Pancreas (tissue), 10 donors: Measurements from ENCODE around the gene TAS2R5. TPM values are rescaled to one million over a fixed set of nuclear protein-coding genes. Genes with fewer than 3 reads are reported as not detected.
"Not testable (repeated sequence)": the region's sequence is repeated elsewhere in the genome, so short reads cannot be mapped to it uniquely, and the experiment has no call there.

ENCODE experiments used
- ATAC-seq, 4 donors: fragments of 200-7000 bp; cut with Tn5 transposase; one replicate each; pipeline versions ENCODE4 v1.8.0 to v1.9.1; 2020; ENCODE audit warnings: mild to moderate bottlenecking in 4 of 4, moderate library complexity in 4 of 4
- DNase-seq, 6 donors: peaks; one replicate each; pipeline ENCODE4 v3.0.0-alpha.2; 2020
- FAIRE-seq: peaks from 2 replicates; lab custom pipeline; 2012; peaks lifted over from hg19 to GRCh38; lab: Jason Lieb, UNC
- H3K27ac ChIP-seq, 4 donors: fragments of 200-600 bp; sonication (generic); 1 replicate in 3 of 4; 2 replicates in 1 of 4; pipeline versions ENCODE4 v1.5.0 to v1.8.0; 2020
- H3K27me3 ChIP-seq, 4 donors: fragments of 200-600 bp; one replicate each; pipeline ENCODE4 v1.8.0; 2021
- H3K36me3 ChIP-seq, 3 donors: fragments of 200-600 bp; sonication (generic) in 1 of 3; one replicate each; pipeline versions ENCODE4 v1.5.0 to v1.8.0; 2020 to 2021
- H3K4me1 ChIP-seq, 3 donors: fragments of 200-600 bp; one replicate each; pipeline ENCODE4 v1.8.0; 2021
- H3K4me3 ChIP-seq, 4 donors: fragments of 200-600 bp; sonication (generic) in 2 of 4; one replicate each; pipeline versions ENCODE4 v1.5.0 to v1.8.0; 2020 to 2021
- H3K9me3 ChIP-seq, 4 donors: fragments of 200-600 bp; one replicate each; pipeline ENCODE4 v1.8.0; 2021
- WGBS, 2 donors: extraction: QIAGEN DNeasy Blood & Tissue Kit; methylation state at CpG; one replicate each; pipeline ENCODE4 v1.1.7; 2013; 5-methylcytosine and 5-hydroxymethylcytosine counted together
- intact Hi-C, 3 donors: fragments of 100-400 bp; cut with DNase I; formaldehyde crosslinking; loops; one replicate each; pipeline versions ENCODE4 v1.11.1 to v1.14.2; 2022
- polyA plus RNA-seq, 2 donors: library from polyadenylated mRNA; stranded (reverse); fragments of 200-250 nt; gene quantifications; one replicate each; pipeline ENCODE4 v1.2.3, GENCODE V29; 2013
- total RNA-seq, 6 donors: library from RNA; stranded (reverse); fragmentation: NEBNext Ultra II Directional in 4 of 6; extraction: Animal tissue kit (Norgen Biotek cat#: 25700) in 4 of 6; gene quantifications; one replicate each; pipeline versions ENCODE4 v1.2.1 to v1.2.4, GENCODE V29; 2021 to 2023
- TF ChIP-seq, protein P1 (sequence below), 4 donors: fragments of 200-600 bp; sonication (generic) in 3 of 4; IDR thresholded peaks; one replicate each; pipeline versions ENCODE4 v1.5.0 to v1.8.0; 2021; ENCODE audit warnings: antibody characterized with exemption in 4 of 4
- donor health status: healthy with polysubstance abuse.
- donor health status: DM: no; HTN: no; CAD: no; lungs with moderate emphysema.
- donor health status: DM: no; HTN: no; CAD: no.
- donor health status: control.
- donor health status: control.
- donor health status: Bipolar disorder and iron deficiency.
- donor health status: DM: yes; HTN: yes; CAD: no.
- donor health status: DM: no; HTN: no; CAD: no.
- donor health status: DM: no; HTN: no; CAD: no.
- donor health status: DM: yes; HTN: yes; CAD: no.

Gene TAS2R5
- total and polyA plus RNA-seq, 8 donors = 0.22 to 0.87 (median 0.51) TPM

DNA sequence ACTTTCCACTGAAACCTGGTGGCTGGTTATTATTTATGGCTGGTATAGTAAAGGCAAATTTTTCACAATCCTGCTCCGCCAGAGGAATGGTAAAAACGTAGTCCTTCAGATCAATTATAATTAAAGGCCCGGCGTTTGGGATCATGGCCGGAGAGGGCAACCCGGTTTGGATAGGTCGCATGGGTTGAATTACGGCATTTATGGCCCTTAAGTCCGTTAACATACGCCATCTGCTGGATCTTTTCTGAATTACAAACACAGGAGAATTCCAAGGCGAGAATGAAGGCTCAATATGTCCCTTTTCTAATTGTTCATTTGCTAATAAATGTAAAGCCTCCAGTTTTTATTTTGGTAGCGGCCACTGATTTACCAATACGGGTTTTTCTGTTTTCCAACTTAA, 37.4 kb upstream of the TAS2R5 start:
- Histone ChIP-seq H3K4me1 (no peaks in the 10 kb centered on the region), H3K27me3 (no peaks in the 10 kb centered on the region), H3K4me3 (no peak overlapping the region), H3K9me3 (no peaks in the 10 kb centered on the region), H3K27ac (no peak overlapping the region), H3K36me3 (peaks cover 12 to 50% (median 32%) of the 10 kb centered on the region in 3 donors)
- no peak for FAIRE-seq
- intact Hi-C loops = no loop called here
- no peak for ATAC-seq
- DNase-seq = no peak
- 97 to 99% methylated on average over 13 of the region's 13 CpGs for WGBS, 2 donors
- TF ChIP-seq, protein P1, sequence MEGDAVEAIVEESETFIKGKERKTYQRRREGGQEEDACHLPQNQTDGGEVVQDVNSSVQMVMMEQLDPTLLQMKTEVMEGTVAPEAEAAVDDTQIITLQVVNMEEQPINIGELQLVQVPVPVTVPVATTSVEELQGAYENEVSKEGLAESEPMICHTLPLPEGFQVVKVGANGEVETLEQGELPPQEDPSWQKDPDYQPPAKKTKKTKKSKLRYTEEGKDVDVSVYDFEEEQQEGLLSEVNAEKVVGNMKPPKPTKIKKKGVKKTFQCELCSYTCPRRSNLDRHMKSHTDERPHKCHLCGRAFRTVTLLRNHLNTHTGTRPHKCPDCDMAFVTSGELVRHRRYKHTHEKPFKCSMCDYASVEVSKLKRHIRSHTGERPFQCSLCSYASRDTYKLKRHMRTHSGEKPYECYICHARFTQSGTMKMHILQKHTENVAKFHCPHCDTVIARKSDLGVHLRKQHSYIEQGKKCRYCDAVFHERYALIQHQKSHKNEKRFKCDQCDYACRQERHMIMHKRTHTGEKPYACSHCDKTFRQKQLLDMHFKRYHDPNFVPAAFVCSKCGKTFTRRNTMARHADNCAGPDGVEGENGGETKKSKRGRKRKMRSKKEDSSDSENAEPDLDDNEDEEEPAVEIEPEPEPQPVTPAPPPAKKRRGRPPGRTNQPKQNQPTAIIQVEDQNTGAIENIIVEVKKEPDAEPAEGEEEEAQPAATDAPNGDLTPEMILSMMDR (IDR thresholded peaks at IDR 0.05) = no peak

DNA sequence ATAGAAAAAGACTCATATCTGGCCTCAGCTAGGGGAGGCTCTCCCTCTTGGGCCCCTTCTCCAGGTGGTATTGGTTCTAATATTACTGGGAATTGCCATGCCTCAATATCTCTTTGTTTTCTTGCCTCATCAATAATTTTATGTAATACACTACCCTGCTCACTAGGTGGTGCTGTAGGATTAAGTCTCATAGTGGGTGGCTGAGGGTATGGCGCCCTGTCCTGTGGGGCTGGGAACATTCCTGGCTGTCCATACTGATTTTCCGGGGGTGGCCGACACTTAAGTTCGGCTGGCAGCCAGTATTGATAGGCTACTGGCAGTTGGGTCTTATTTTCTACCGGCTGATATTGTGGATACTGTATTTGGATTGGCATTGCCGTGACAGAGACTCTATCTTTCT, 35.1 kb upstream of the TAS2R5 start:
- peak in 2 of 4 donors; percentile 48 to 55 for ATAC-seq
- no peaks in the 10 kb centered on the region for H3K9me3 ChIP-seq
- peaks cover 12 to 39% (median 23%) of the 10 kb centered on the region in 3 donors for H3K36me3 ChIP-seq
- TF ChIP-seq, protein P1 (IDR thresholded peaks at IDR 0.05) = no peak
- intact Hi-C loops = no loop called here
- H3K27me3 ChIP-seq = no peaks in the 10 kb centered on the region
- no peaks in the 10 kb centered on the region for H3K4me1 ChIP-seq
- WGBS, 2 donors = 87 to 88% methylated on average over 6 of the region's 6 CpGs
- no peak overlapping the region for H3K27ac ChIP-seq
- FAIRE-seq = no peak
- H3K4me3 ChIP-seq = no peak overlapping the region
- no peak for DNase-seq

DNA sequence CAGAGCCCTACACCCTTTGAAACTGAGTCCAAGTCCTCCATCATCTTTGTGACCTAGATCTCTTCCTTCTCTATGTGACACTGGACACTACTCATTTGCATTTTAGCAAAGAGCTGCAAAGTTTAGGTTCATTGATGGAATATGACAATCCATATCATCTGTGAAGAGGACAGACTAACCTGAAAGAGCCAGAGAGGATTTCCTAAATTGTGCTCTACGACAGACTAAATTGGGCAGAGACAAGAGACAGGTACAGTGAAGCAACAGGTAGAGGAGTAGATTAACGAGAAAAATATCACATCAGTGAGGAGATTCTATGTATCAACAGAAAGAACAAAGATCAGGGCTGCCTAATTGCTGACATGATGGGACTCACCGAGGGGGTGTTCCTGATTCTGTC, 26.2 kb upstream of the TAS2R5 start, which contains the start of gene TAS2R3:
TSS of gene TAS2R3 (plus strand) at position 301 of the 400 bp plus-strand sequence. CDS start at position 363, 62 bp downstream.
- Histone ChIP-seq H3K36me3 (peaks cover 0 to 18% (median 0%) of the 10 kb centered on the region in 3 donors), H3K27ac (no peak within 1 kb of the TSS), H3K4me1 (no peaks in the 10 kb centered on the region), H3K27me3 (no peaks in the 10 kb centered on the region), H3K4me3 (no peak within 1 kb of the TSS), H3K9me3 (no peaks in the 10 kb centered on the region)
- ATAC-seq = no peak
- WGBS, 2 donors = 95 to 99% methylated on average over 3 of the region's 3 CpGs
- FAIRE-seq = no peak
- DNase-seq = no peak
- TF ChIP-seq, protein P1 (IDR thresholded peaks at IDR 0.05) = no peak
- intact Hi-C loops = no loop called here

- H3K4me1 ChIP-seq, H3K36me3 ChIP-seq, DNase-seq, H3K27ac ChIP-seq, FAIRE-seq, H3K27me3 ChIP-seq, ATAC-seq, intact Hi-C loops, H3K4me3 ChIP-seq, H3K9me3 ChIP-seq: not testable (repeated sequence)
- 95 to 96% methylated on average over 3 of the region's 3 CpGs for WGBS, 2 donors
Observed at GRCh38 chr7:141770083-141770583, 19.9 kb upstream of the TAS2R5 start.

GRCh38 chr7:141776374-141776773, 13.6 kb upstream of the TAS2R5 start, which contains the start of gene TAS2R4:
Gene TAS2R4 (plus strand): TSS chr7:141776674. CDS start chr7:141778489, 1,815 bp downstream.
- FAIRE-seq (no peak), DNase-seq (no peak), ATAC-seq (no peak)
- intact Hi-C loops = no loop called here
- 94 to 100% methylated on average over 1 of the region's 1 CpG for WGBS, 2 donors
- TF ChIP-seq, protein P1 (IDR thresholded peaks at IDR 0.05) = no peak
- H3K4me3 ChIP-seq = no peak within 1 kb of the TSS
- no peaks in the 10 kb centered on the region for H3K36me3 ChIP-seq
- H3K9me3 ChIP-seq = no peaks in the 10 kb centered on the region
- no peak within 1 kb of the TSS for H3K27ac ChIP-seq
- H3K4me1 ChIP-seq = no peaks in the 10 kb centered on the region
- H3K27me3 ChIP-seq = no peaks in the 10 kb centered on the region
